SK-N-SH (cell line): ENCODE results near the gene COL4A3. TPM values are rescaled to one million over a fixed set of nuclear protein-coding genes. Genes with fewer than 3 reads are reported as not detected.

ENCODE experiments used
- CTCF ChIA-PET: fragments of 300-600, 350-600 bp; formaldehyde crosslinking; extraction: SDS; loops from one replicate; lab custom pipeline; 2021; lab: Yijun Ruan, JAX
- POLR2A ChIA-PET: fragments of 350-600 bp; sonication (Branson Sonifier 250); formaldehyde crosslinking; extraction: SDS; loops from one replicate; lab custom pipeline; 2020; ENCODE audit warnings: antibody characterized with exemption, inconsistent platforms; lab: Yijun Ruan, JAX
- DNase-seq: peaks from one replicate; pipeline ENCODE4 v3.0.0; 2012
- H2AFZ ChIP-seq: fragments of 200-600 bp; sonication (generic); 2 replicates; pipeline ENCODE4 v1.8.1; 2016; ENCODE audit warnings: antibody characterized with exemption, mild to moderate bottlenecking, low read depth
- H3F3A ChIP-seq: fragments of 200-600 bp; sonication (generic); replicated peaks from 2 replicates; pipeline ENCODE3; 2016; ENCODE audit warnings: antibody characterized with exemption, mild to moderate bottlenecking; ENCODE audit not compliant: insufficient read depth
- H3K27ac ChIP-seq, 2 experiments: fragments of 200-500 bp in 1 of 2; fragments of 200-600 bp in 1 of 2; sonication (Bioruptor generic) in 1 of 2; sonication (generic), shearing (Covaris generic) in 1 of 2; 2 replicates each; pipeline versions ENCODE4 v1.5.1 to v1.6.1; 2014 to 2016; ENCODE audit warnings: low read depth in 2 of 2, inconsistent platforms in 1 of 2, low read length in 1 of 2, mild to moderate bottlenecking in 1 of 2, mixed read lengths in 1 of 2
- H3K27me3 ChIP-seq: fragments of 200-600 bp; sonication (generic), shearing (Covaris generic); 2 replicates; pipeline ENCODE4 v1.6.1; 2016; ENCODE audit warnings: mixed run types; ENCODE audit not compliant: insufficient read depth
- H3K36me3 ChIP-seq, 2 experiments: fragments of 200-500 bp in 1 of 2; fragments of 200-600 bp in 1 of 2; sonication (Bioruptor generic) in 1 of 2; sonication (generic) in 1 of 2; replicated peaks in 1 of 2; 2 replicates each; pipeline versions ENCODE3 to v1.5.1; 2014 to 2016; ENCODE audit warnings: low read length in 1 of 2, mild to moderate bottlenecking in 1 of 2; ENCODE audit not compliant: insufficient read depth in 2 of 2, control insufficient read depth in 1 of 2
- H3K4me1 ChIP-seq, 2 experiments: fragments of 200-500 bp in 1 of 2; fragments of 200-600 bp in 1 of 2; sonication (Bioruptor generic) in 1 of 2; sonication (generic), shearing (Covaris generic) in 1 of 2; 2 replicates each; pipeline versions ENCODE4 v1.5.1 to v1.6.1; 2014 to 2016; ENCODE audit warnings: low read depth in 1 of 2, low read length in 1 of 2, mixed run types in 1 of 2; ENCODE audit not compliant: insufficient read depth in 2 of 2, control insufficient read depth in 1 of 2
- H3K4me2 ChIP-seq: fragments of 200-600 bp; sonication (generic), shearing (Covaris generic); 2 replicates; pipeline ENCODE4 v1.6.1; 2017; ENCODE audit warnings: mixed run types
- H3K4me3 ChIP-seq, 2 experiments: fragments of 200-500 bp in 1 of 2; fragments of 200-600 bp in 1 of 2; sonication (Bioruptor generic) in 1 of 2; sonication (generic), shearing (Covaris generic) in 1 of 2; 2 replicates each; pipeline versions ENCODE4 v1.5.1 to v1.8.1; 2014 to 2016; ENCODE audit warnings: low read depth in 2 of 2, inconsistent platforms in 1 of 2, low read length in 1 of 2, mild to moderate bottlenecking in 1 of 2, mixed read lengths in 1 of 2, moderate library complexity in 1 of 2
- H3K79me2 ChIP-seq: fragments of 200-600 bp; sonication (generic); 2 replicates; pipeline ENCODE4 v1.8.1; 2017; ENCODE audit warnings: mild to moderate bottlenecking; ENCODE audit not compliant: insufficient read depth
- H3K9ac ChIP-seq: fragments of 200-600 bp; sonication (generic); 2 replicates; pipeline ENCODE4 v1.6.1; 2017; ENCODE audit warnings: mixed run types
- H3K9me2 ChIP-seq: fragments of 200-600 bp; sonication (generic); 2 replicates; pipeline ENCODE4 v1.6.1; 2017; ENCODE audit warnings: mixed run types
- H3K9me3 ChIP-seq: fragments of 200-600 bp; sonication (generic); 2 replicates; pipeline ENCODE4 v1.6.1; 2017; ENCODE audit warnings: mixed run types, mild to moderate bottlenecking, moderate library complexity
- H4K20me1 ChIP-seq: fragments of 200-600 bp; sonication (generic); 2 replicates; pipeline ENCODE4 v1.6.1; 2017; ENCODE audit warnings: mild to moderate bottlenecking, mixed run types; ENCODE audit not compliant: insufficient read depth
- CTCF ChIP-seq: fragments of 200-600 bp; sonication (generic); IDR thresholded peaks from 2 replicates; pipeline ENCODE4 v1.6.1; 2017; ENCODE audit warnings: antibody characterized with exemption, mild to moderate bottlenecking, moderate library complexity
- FOXM1 ChIP-seq: IDR thresholded peaks from 2 replicates; pipeline ENCODE4 v1.4.0; 2012; ENCODE audit warnings: low read depth, mild to moderate bottlenecking
- GABPA ChIP-seq: IDR thresholded peaks from 2 replicates; pipeline ENCODE4 v1.4.0; 2012; ENCODE audit warnings: low read depth, mild to moderate bottlenecking
- GATA2 ChIP-seq: sonication (generic); formaldehyde crosslinking; IDR thresholded peaks from 2 replicates; pipeline ENCODE4 v1.5.0; 2020; ENCODE audit warnings: mild to moderate bottlenecking, missing genetic modification reagents
- MEF2A ChIP-seq: IDR thresholded peaks from 2 replicates; pipeline ENCODE4 v1.4.0; 2012; ENCODE audit warnings: low read depth, borderline replicate concordance
- NRF1 ChIP-seq: IDR thresholded peaks from 2 replicates; pipeline ENCODE4 v1.6.1; 2012; ENCODE audit warnings: low read depth, mild to moderate bottlenecking, low read length
- PBX3 ChIP-seq: IDR thresholded peaks from 2 replicates; pipeline ENCODE4; 2012
- RCOR1 ChIP-seq: fragments of 150-350 bp; IDR thresholded peaks from 2 replicates; pipeline ENCODE4 v1.6.1; 2017; ENCODE audit warnings: antibody characterized with exemption, low read length
- TAF1 ChIP-seq: IDR thresholded peaks from 2 replicates; pipeline ENCODE4 v1.6.1; 2012; ENCODE audit warnings: low read depth, mild to moderate bottlenecking, low read length, moderate library complexity, borderline replicate concordance
- USF2 ChIP-seq: fragments of 150-350 bp; IDR thresholded peaks from 2 replicates; pipeline ENCODE4 v1.6.1; 2017; ENCODE audit warnings: antibody characterized with exemption, low read length, low read depth, borderline replicate concordance
- YY1 ChIP-seq: IDR thresholded peaks from 2 replicates; pipeline ENCODE4 v1.4.0; 2012; ENCODE audit warnings: low read depth, mild to moderate bottlenecking
- WGBS: methylation state at CpG from one replicate; pipeline ENCODE4 v1.1.6; 2017; ENCODE audit warnings: low lambda C conversion rate; 5-methylcytosine and 5-hydroxymethylcytosine counted together
- polyA plus RNA-seq, 3 experiments: library from polyadenylated mRNA; depleted of rRNA; stranded (reverse); fragments of >200 nt; gene quantifications; 2 replicates each; pipeline ENCODE4 v1.2.3, GENCODE V29; 2012

COL4A3 gene
- polyA plus RNA-seq, 1 of the 3 experiments (the other 2 are of a cell fraction) = not detected

- TF ChIP-seq YY1 = no peak
- TF ChIP-seq FOXM1 = no peak
- TF ChIP-seq PBX3 = no peak
- TF ChIP-seq GATA2 (CRISPR knock-in tag) = no peak
- no peak for TF ChIP-seq CTCF
- no peak for TF ChIP-seq RCOR1
- TF ChIP-seq TAF1 = no peak
- no peak for TF ChIP-seq MEF2A
- no peak for TF ChIP-seq NRF1
- no peaks in the 10 kb centered on the region for H4K20me1 ChIP-seq
- H3K4me2 ChIP-seq = no peak overlapping the region
- no peaks in the 10 kb centered on the region for H3K36me3 ChIP-seq
- H3K27me3 ChIP-seq = no peaks in the 10 kb centered on the region
- WGBS = 0% methylated on average over 1 of the region's 1 CpG
- no peak overlapping the region for H3K27ac ChIP-seq
- no peaks in the 10 kb centered on the region for H3K9me2 ChIP-seq
- H3K4me1 ChIP-seq = no peaks in the 10 kb centered on the region
- H3K9me3 ChIP-seq = no peaks in the 10 kb centered on the region
- H3F3A ChIP-seq = no peaks in the 10 kb centered on the region
- H3K4me3 ChIP-seq = no peak overlapping the region
- CTCF ChIA-PET = interaction anchor here (1.0 to 1.5 kb wide), 2 partner anchors 9 kb away, joined by 3 to 5 read pairs; no protein-coding TSS in a partner anchor
- H3K79me2 ChIP-seq = no peaks in the 10 kb centered on the region
- POLR2A ChIA-PET = no interaction called here
- DNase-seq = no peak
- H3K9ac ChIP-seq = no peak overlapping the region
- H2AFZ ChIP-seq = no peak overlapping the region
These were observed 137.1 kb downstream of the COL4A3 start for GRCh38 chr2:227301523-227301922.

GRCh38 chr2:227308784-227309183 lies 144.4 kb downstream of the COL4A3 start:
- Histone ChIP-seq H3F3A (no peaks in the 10 kb centered on the region), H3K9me3 (no peaks in the 10 kb centered on the region), H3K9me2 (no peaks in the 10 kb centered on the region), H4K20me1 (no peaks in the 10 kb centered on the region), H3K4me2 (no peak overlapping the region), H3K36me3 (no peaks in the 10 kb centered on the region), H3K4me1 (no peaks in the 10 kb centered on the region), H2AFZ (no peak overlapping the region), H3K27ac (no peak overlapping the region), H3K4me3 (no peak overlapping the region), H3K27me3 (no peaks in the 10 kb centered on the region)
- CTCF ChIA-PET = interaction anchor here (1.5 kb wide), 1 partner anchor 71 kb away, joined by 4 read pairs; no protein-coding TSS in a partner anchor
- TF ChIP-seq USF2 (no peak), GABPA (no peak), FOXM1 (no peak), PBX3 (peak; percentile 21; the same call in 1 of the 2 replicates)
- TF ChIP-seq, all 33 proteins: peak for 1
- Histone ChIP-seq H3K9ac (no peak overlapping the region), H3K79me2 (no peaks in the 10 kb centered on the region)
- POLR2A ChIA-PET = no interaction called here
- 61% methylated on average over 4 of the region's 4 CpGs for WGBS
- DNase-seq = no peak
